Lower leg skin (tissue), 3 donors: ENCODE data around the gene UMODL1.

Source experiments
- POLR2A ChIP-seq, 2 donors: fragments of 450-650 bp; IDR thresholded peaks; one replicate each; pipeline ENCODE4 v1.6.1; 2016 to 2017; ENCODE audit warnings: antibody characterized with exemption in 2 of 2, mild to moderate bottlenecking in 1 of 2, moderate library complexity in 1 of 2
- TF ChIP-seq, protein P1 (sequence below), 3 donors: fragments of 450-650 bp; IDR thresholded peaks; one replicate each; pipeline ENCODE4 v1.5.1; 2016; ENCODE audit warnings: antibody characterized with exemption in 3 of 3, mild to moderate bottlenecking in 3 of 3, moderate library complexity in 2 of 3

DNA sequence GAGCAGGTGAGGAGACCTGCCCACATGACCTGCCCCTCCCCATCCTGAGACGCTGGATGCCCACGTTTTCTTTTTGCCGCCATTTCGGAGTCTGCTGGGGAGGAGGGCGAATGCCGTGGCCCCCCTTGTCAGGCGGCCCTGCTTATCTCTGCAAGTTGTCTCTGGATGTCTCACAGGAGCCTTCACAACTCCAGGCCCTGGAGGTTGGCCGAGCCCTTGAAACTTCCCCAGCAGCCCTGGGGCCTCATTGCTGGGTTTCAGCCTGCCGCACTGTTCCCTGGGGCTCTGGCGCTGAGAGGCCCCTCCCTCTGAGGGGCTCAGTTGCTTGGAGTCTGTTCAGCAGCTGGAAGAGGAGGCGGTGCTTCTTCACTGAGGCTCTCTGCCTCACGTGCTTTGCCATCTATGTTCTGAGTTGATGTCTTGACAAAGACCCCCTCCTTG lies 31.2 kb upstream of the UMODL1 start:
- no peak for TF ChIP-seq POLR2A (IDR thresholded peaks at IDR 0.05)
- TF ChIP-seq, protein P1, sequence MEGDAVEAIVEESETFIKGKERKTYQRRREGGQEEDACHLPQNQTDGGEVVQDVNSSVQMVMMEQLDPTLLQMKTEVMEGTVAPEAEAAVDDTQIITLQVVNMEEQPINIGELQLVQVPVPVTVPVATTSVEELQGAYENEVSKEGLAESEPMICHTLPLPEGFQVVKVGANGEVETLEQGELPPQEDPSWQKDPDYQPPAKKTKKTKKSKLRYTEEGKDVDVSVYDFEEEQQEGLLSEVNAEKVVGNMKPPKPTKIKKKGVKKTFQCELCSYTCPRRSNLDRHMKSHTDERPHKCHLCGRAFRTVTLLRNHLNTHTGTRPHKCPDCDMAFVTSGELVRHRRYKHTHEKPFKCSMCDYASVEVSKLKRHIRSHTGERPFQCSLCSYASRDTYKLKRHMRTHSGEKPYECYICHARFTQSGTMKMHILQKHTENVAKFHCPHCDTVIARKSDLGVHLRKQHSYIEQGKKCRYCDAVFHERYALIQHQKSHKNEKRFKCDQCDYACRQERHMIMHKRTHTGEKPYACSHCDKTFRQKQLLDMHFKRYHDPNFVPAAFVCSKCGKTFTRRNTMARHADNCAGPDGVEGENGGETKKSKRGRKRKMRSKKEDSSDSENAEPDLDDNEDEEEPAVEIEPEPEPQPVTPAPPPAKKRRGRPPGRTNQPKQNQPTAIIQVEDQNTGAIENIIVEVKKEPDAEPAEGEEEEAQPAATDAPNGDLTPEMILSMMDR (IDR thresholded peaks at IDR 0.05): no peak
